ENCODE data around the gene STARD6. TPM values are rescaled to one million over a fixed set of nuclear protein-coding genes. Genes with fewer than 3 reads are reported as not detected.

The STARD6 gene
- total RNA-seq, 2 experiments from 2014 or later = not detected

DNA sequence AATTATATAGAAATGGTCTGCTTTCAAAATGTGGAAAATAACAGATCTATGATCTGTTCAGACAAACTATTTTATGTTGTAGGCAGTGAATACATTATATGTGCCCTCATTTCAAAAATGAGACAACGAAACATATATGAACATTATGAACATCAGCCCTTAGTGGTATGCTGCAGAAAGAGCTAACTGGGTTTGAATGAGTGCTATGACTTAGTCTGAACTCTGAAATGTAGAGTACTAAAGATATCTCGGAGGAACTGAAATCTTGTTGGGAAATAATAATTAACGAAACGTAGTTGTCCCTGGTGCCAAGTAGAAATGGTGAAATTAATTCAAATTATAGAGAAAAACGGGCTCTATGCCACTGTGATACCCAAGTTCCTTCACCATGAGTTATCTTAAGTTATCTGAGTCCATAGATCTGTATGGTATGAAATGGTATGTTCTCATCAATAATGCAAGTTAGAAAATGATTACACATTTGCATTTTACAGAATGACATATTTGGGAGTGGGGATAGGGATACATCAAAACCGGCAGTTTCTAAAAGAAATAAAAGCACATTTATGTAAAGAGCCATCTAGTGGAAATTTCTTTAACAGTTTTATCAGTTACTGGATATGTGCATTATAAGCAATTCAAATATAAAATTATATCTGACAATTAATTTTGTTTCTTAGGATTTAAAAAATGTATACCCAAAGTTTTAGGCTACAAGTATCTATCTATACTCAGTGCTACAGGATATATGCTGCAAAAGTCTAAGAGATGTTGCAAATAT lies 26.7 kb downstream of the STARD6 start:
- POLR2A ChIA-PET = interaction anchor here (0.7 kb wide), 1 partner anchor 281 kb away, joined by 3 read pairs; no protein-coding TSS in a partner anchor
- BruUV-seq (replicated peaks) = no TSS peak
- peak; percentile 4 for DNase-seq (ENCODE audit: low spot score)
- Histone ChIP-seq H3K9me3 (ENCODE audit: low read length) (no peaks in the 10 kb centered on the region), H3K79me2 (ENCODE audit: insufficient read depth, low read depth, low read length) (no peaks in the 10 kb centered on the region), H3K4me1 (ENCODE audit: insufficient read depth, low read length, poor library complexity, severe bottlenecking) (no peaks in the 10 kb centered on the region), H3K4me3 (ENCODE audit: low read depth, low read length, poor library complexity, severe bottlenecking) (no peak overlapping the region), H3K36me3 (ENCODE audit: insufficient read depth, low read length) (no peaks in the 10 kb centered on the region), H3K9me2 (ENCODE audit: insufficient read depth, low read length) (no peaks in the 10 kb centered on the region), H2AFZ (ENCODE audit: low read length) (no peak overlapping the region), H3K4me2 (ENCODE audit: low read length) (no peak overlapping the region), H4K20me1 (ENCODE audit: insufficient read depth, low read length) (no peaks in the 10 kb centered on the region), H3K27ac (ENCODE audit: low read depth, low read length, poor library complexity, severe bottlenecking) (no peak overlapping the region)
- TF ChIP-seq, protein P1, sequence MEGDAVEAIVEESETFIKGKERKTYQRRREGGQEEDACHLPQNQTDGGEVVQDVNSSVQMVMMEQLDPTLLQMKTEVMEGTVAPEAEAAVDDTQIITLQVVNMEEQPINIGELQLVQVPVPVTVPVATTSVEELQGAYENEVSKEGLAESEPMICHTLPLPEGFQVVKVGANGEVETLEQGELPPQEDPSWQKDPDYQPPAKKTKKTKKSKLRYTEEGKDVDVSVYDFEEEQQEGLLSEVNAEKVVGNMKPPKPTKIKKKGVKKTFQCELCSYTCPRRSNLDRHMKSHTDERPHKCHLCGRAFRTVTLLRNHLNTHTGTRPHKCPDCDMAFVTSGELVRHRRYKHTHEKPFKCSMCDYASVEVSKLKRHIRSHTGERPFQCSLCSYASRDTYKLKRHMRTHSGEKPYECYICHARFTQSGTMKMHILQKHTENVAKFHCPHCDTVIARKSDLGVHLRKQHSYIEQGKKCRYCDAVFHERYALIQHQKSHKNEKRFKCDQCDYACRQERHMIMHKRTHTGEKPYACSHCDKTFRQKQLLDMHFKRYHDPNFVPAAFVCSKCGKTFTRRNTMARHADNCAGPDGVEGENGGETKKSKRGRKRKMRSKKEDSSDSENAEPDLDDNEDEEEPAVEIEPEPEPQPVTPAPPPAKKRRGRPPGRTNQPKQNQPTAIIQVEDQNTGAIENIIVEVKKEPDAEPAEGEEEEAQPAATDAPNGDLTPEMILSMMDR (conservative IDR thresholded peaks at IDR 0.05; ENCODE audit: low read length) = peak; percentile 68
- no peak for TF ChIP-seq EZH2phosphoT487 (IDR thresholded peaks at IDR 0.05; ENCODE audit: borderline replicate concordance, low read depth, low read length)
- CTCF ChIA-PET (ENCODE audit: unreplicated experiment) = no interaction called here
- intact Hi-C loops (cut with micrococcal nuclease; ENCODE audit: unreplicated experiment) = loop anchor here (2.0 kb wide), 1 partner anchor 108 kb away; no protein-coding TSS in a partner anchor

DNA sequence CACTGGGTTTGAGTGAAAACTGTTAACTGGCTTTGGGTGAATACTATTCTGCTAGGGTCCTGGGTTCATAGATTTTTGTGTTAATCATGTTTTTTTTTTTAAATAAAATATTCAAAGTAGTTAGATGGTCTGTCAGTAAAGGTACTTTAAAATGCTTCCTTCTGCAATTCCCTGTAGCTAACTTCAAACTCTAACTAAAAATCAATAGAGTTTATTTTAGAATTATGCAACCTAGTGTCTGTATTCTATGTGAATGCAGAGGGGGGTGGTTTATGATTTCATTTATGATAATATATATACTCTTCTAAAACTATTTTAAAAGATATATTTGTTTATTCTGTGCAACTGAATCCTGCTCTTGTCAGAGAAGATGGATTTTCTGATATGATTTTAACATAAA lies 27.9 kb downstream of the STARD6 start:
- CTCF ChIA-PET (ENCODE audit: unreplicated experiment) = no interaction called here
- H3K36me3 ChIP-seq (ENCODE audit: insufficient read depth, low read length) = no peaks in the 10 kb centered on the region
- H3K27ac ChIP-seq (ENCODE audit: low read depth, low read length, poor library complexity, severe bottlenecking) = no peak overlapping the region
- no peaks in the 10 kb centered on the region for H3K79me2 ChIP-seq (ENCODE audit: insufficient read depth, low read depth, low read length)
- POLR2A ChIA-PET = no interaction called here
- H3K4me3 ChIP-seq (ENCODE audit: low read depth, low read length, poor library complexity, severe bottlenecking) = no peak overlapping the region
- DNase-seq (ENCODE audit: low spot score) = no peak
- no peak for TF ChIP-seq EZH2phosphoT487 (IDR thresholded peaks at IDR 0.05; ENCODE audit: borderline replicate concordance, low read depth, low read length)
- TF ChIP-seq, protein P1 (conservative IDR thresholded peaks at IDR 0.05; ENCODE audit: low read length) = no peak
- H3K4me1 ChIP-seq (ENCODE audit: insufficient read depth, low read length, poor library complexity, severe bottlenecking) = no peaks in the 10 kb centered on the region
- no peak overlapping the region for H3K4me2 ChIP-seq (ENCODE audit: low read length)
- H2AFZ ChIP-seq (ENCODE audit: low read length) = no peak overlapping the region
- BruUV-seq (replicated peaks) = no TSS peak
- intact Hi-C loops (cut with micrococcal nuclease; ENCODE audit: unreplicated experiment) = loop anchor here (2.0 kb wide), 1 partner anchor 107 kb away; no protein-coding TSS in a partner anchor
- no peaks in the 10 kb centered on the region for H3K9me3 ChIP-seq (ENCODE audit: low read length)
- no peaks in the 10 kb centered on the region for H3K9me2 ChIP-seq (ENCODE audit: insufficient read depth, low read length)
- no peaks in the 10 kb centered on the region for H4K20me1 ChIP-seq (ENCODE audit: insufficient read depth, low read length)

DNA sequence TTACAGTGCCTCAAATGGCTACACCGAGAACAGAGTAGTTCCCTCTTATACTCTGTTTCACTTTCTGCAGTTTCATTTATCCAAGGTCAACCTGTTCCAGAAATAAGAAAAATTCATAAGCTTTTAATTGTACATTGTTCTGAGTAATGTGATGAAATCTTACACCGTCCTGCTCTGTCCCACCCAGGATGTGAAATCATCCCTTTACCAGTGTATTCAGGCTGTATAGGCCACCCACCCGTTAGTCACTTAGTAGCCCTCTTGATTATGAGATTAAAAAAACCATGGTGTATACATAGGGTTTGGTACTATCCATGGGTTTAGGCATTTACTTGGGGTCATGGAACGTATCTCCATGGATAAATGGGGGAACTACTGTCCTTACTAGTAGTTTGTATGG lies 29.8 kb downstream of the STARD6 start:
- Histone ChIP-seq H3K4me1 (ENCODE audit: insufficient read depth, low read length, poor library complexity, severe bottlenecking) (no peaks in the 10 kb centered on the region), H3K9me2 (ENCODE audit: insufficient read depth, low read length) (no peaks in the 10 kb centered on the region), H3K4me2 (ENCODE audit: low read length) (no peak overlapping the region), H3K79me2 (ENCODE audit: insufficient read depth, low read depth, low read length) (no peaks in the 10 kb centered on the region), H2AFZ (ENCODE audit: low read length) (no peak overlapping the region), H3K9me3 (ENCODE audit: low read length) (no peaks in the 10 kb centered on the region), H3K27ac (ENCODE audit: low read depth, low read length, poor library complexity, severe bottlenecking) (no peak overlapping the region), H4K20me1 (ENCODE audit: insufficient read depth, low read length) (no peaks in the 10 kb centered on the region), H3K36me3 (ENCODE audit: insufficient read depth, low read length) (no peaks in the 10 kb centered on the region), H3K4me3 (ENCODE audit: low read depth, low read length, poor library complexity, severe bottlenecking) (no peak overlapping the region)
- intact Hi-C loops (cut with micrococcal nuclease; ENCODE audit: unreplicated experiment) = no loop called here
- TF ChIP-seq EZH2phosphoT487 (IDR thresholded peaks at IDR 0.05; ENCODE audit: borderline replicate concordance, low read depth, low read length) = no peak
- TF ChIP-seq, protein P1 (conservative IDR thresholded peaks at IDR 0.05; ENCODE audit: low read length) = no peak
- no peak for DNase-seq (ENCODE audit: low spot score)
- BruUV-seq (replicated peaks) = no TSS peak
- ChIA-PET POLR2A (no interaction called here), CTCF (ENCODE audit: unreplicated experiment) (no interaction called here)
